Keratinocyte (primary cell): ENCODE measurements around the gene BTRC.

Source experiments
- EZH2 ChIP-seq: IDR thresholded peaks from one replicate; pipeline ENCODE4 v1.6.1; 2012; ENCODE audit warnings: inconsistent platforms, mild to moderate bottlenecking, low read length, moderate library complexity
- TF ChIP-seq, protein P1 (sequence below), 3 experiments: IDR thresholded peaks in 1 of 3; conservative IDR thresholded peaks in 1 of 3; optimal IDR thresholded peaks in 1 of 3; 2 replicates in 2 of 3; 3 replicates in 1 of 3; pipeline versions ENCODE3 to v1.5.1; 2011; ENCODE audit warnings: low read length in 3 of 3, mild to moderate bottlenecking in 3 of 3, moderate library complexity in 2 of 3, control low read depth in 1 of 3, inconsistent platforms in 1 of 3; ENCODE audit not compliant: insufficient read depth in 2 of 3; ENCODE audit errors: extremely low read depth in 1 of 3

DNA sequence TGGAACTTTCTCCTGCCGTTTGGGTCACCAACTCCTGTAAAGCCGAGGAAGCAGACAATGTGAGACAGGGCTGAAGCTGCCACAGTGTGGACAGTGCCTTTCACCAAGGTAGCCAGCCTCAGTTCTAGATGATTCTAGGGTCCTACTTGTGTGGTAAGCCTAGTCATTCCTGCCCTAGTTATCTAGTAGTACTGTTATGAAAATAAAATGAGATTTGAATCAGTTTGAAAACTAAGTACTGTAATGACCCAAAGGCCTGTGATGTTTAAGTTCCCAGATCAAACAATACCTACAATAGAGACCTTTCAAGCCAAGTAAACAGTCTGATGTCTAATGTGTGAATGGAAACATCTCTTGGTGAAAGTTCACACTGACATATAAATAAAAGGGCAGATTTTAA, 197.0 kb downstream of the BTRC start:
- TF ChIP-seq, protein P1, sequence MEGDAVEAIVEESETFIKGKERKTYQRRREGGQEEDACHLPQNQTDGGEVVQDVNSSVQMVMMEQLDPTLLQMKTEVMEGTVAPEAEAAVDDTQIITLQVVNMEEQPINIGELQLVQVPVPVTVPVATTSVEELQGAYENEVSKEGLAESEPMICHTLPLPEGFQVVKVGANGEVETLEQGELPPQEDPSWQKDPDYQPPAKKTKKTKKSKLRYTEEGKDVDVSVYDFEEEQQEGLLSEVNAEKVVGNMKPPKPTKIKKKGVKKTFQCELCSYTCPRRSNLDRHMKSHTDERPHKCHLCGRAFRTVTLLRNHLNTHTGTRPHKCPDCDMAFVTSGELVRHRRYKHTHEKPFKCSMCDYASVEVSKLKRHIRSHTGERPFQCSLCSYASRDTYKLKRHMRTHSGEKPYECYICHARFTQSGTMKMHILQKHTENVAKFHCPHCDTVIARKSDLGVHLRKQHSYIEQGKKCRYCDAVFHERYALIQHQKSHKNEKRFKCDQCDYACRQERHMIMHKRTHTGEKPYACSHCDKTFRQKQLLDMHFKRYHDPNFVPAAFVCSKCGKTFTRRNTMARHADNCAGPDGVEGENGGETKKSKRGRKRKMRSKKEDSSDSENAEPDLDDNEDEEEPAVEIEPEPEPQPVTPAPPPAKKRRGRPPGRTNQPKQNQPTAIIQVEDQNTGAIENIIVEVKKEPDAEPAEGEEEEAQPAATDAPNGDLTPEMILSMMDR (optimal IDR thresholded peaks at IDR 0.05 in 1 of 3, IDR thresholded peaks at IDR 0.05 in 1 of 3, conservative IDR thresholded peaks at IDR 0.05 in 1 of 3; ENCODE audit: extremely low read depth in 1 of 3, insufficient read depth in 2 of 3, low read length in 3 of 3) = no peak
- TF ChIP-seq EZH2 = no peak
